ENCODE measurements around the gene TTC29. TPM values are rescaled to one million over a fixed set of nuclear protein-coding genes. Genes with fewer than 3 reads are reported as not detected.
"Not testable (repeated sequence)": the region's sequence is repeated elsewhere in the genome, so short reads cannot be mapped to it uniquely, and the experiment has no call there.

TTC29 gene
- total RNA-seq, 1 donor from 2014 or later: not detected

- no peak for DNase-seq
- ATAC-seq: no peak
- intact Hi-C loops (cut with micrococcal nuclease): no loop called here
Measured at GRCh38 chr4:146762016-146762415, 183.6 kb downstream of the TTC29 start.

- no peak for DNase-seq
- no peak for ATAC-seq
Measured at GRCh38 chr4:146742416-146742815, 203.2 kb downstream of the TTC29 start.

GRCh38 chr4:146739182-146739581 lies 206.5 kb downstream of the TTC29 start:
- DNase-seq (no peak), ATAC-seq (no peak)
- intact Hi-C loops (cut with micrococcal nuclease): no loop called here

More at GRCh38 chr4:146742416-146742815, 203.2 kb downstream of the TTC29 start:
- intact Hi-C loops (cut with micrococcal nuclease): no loop called here

GRCh38 chr4:146723519-146723918 lies 222.1 kb downstream of the TTC29 start:
- DNase-seq; ATAC-seq; intact Hi-C loops (cut with micrococcal nuclease): not testable (repeated sequence)

- no peak for ATAC-seq
- intact Hi-C loops (cut with micrococcal nuclease): no loop called here
Measured at GRCh38 chr4:146709956-146710355, 235.7 kb downstream of the TTC29 start.

GRCh38 chr4:146699910-146700309 lies 245.8 kb downstream of the TTC29 start:
- ATAC-seq: no peak
- intact Hi-C loops (cut with micrococcal nuclease): no loop called here
- no peak for DNase-seq

More at GRCh38 chr4:146709956-146710355, 235.7 kb downstream of the TTC29 start:
- DNase-seq: no peak

GRCh38 chr4:146674829-146675570 lies 270.7 kb downstream of the TTC29 start:
- no peak for ATAC-seq
- DNase-seq: no peak
- intact Hi-C loops (cut with micrococcal nuclease): no loop called here

- intact Hi-C loops (cut with micrococcal nuclease); DNase-seq; ATAC-seq: not testable (repeated sequence)
Measured at GRCh38 chr4:146663968-146664311, 281.7 kb downstream of the TTC29 start.

- no peak for ATAC-seq
Measured at GRCh38 chr4:146661367-146661766, 284.3 kb downstream of the TTC29 start.

More at GRCh38 chr4:146661367-146661766, 284.3 kb downstream of the TTC29 start:
- intact Hi-C loops (cut with micrococcal nuclease): no loop called here
- DNase-seq: no peak

Data from left ventricle myocardium superior (tissue), 1 donor.